Karpas-422 (cell line): Measurements from ENCODE around the gene NEK6. TPM values are rescaled to one million over a fixed set of nuclear protein-coding genes. Genes with fewer than 3 reads are reported as not detected.

Experiments
- DNase-seq: peaks from one replicate; pipeline ENCODE4 v3.0.0-alpha.2; 2015
- H2AFZ ChIP-seq: fragments of 200-600 bp; sonication (generic); 2 replicates; pipeline ENCODE4 v1.6.1; 2014; ENCODE audit warnings: antibody characterized with exemption, low read length, mixed read lengths
- H3K27ac ChIP-seq: fragments of 200-600 bp; sonication (generic); 2 replicates; pipeline ENCODE4 v1.5.1; 2014; ENCODE audit warnings: mild to moderate bottlenecking, low read length, moderate library complexity
- H3K27me3 ChIP-seq: fragments of 200-600 bp; sonication (generic); 2 replicates; pipeline ENCODE4 v1.6.1; 2014; ENCODE audit warnings: low read length, mixed read lengths
- H3K36me3 ChIP-seq: fragments of 200-600 bp; sonication (generic); 2 replicates; pipeline ENCODE4 v1.6.1; 2014; ENCODE audit warnings: low read length, mixed read lengths; ENCODE audit not compliant: insufficient read depth
- H3K4me1 ChIP-seq: fragments of 200-600 bp; sonication (generic); 2 replicates; pipeline ENCODE4 v1.6.1; 2014; ENCODE audit warnings: mild to moderate bottlenecking, low read length, mixed read lengths
- H3K4me2 ChIP-seq: fragments of 200-600 bp; sonication (generic); 2 replicates; pipeline ENCODE4 v1.6.1; 2014; ENCODE audit warnings: low read length, low read depth, mild to moderate bottlenecking; ENCODE audit not compliant: poor library complexity, severe bottlenecking
- H3K4me3 ChIP-seq: fragments of 200-600 bp; sonication (generic); 2 replicates; pipeline ENCODE4 v1.5.1; 2014; ENCODE audit warnings: mild to moderate bottlenecking, antibody characterized with exemption, low read length, mixed read lengths
- H3K79me2 ChIP-seq: fragments of 200-600 bp; sonication (generic); 2 replicates; pipeline ENCODE4 v1.6.1; 2014; ENCODE audit warnings: mild to moderate bottlenecking, low read length, mixed read lengths
- H3K9ac ChIP-seq: fragments of 200-600 bp; sonication (generic); 2 replicates; pipeline ENCODE4 v1.6.0; 2014; ENCODE audit warnings: low read length
- H3K9me2 ChIP-seq: fragments of 200-600 bp; sonication (generic), shearing (Covaris generic); replicated peaks from 2 replicates; pipeline ENCODE4 v1.6.0; 2014; ENCODE audit warnings: mild to moderate bottlenecking, low read length, moderate library complexity; ENCODE audit not compliant: insufficient read depth
- H3K9me3 ChIP-seq: fragments of 300-700, 200-600 bp; sonication (generic); 2 replicates; pipeline ENCODE4 v1.6.1; 2014; ENCODE audit warnings: low read length, mixed read lengths
- H4K20me1 ChIP-seq: fragments of 200-600 bp; sonication (generic); 2 replicates; pipeline ENCODE4 v1.6.1; 2014; ENCODE audit warnings: mild to moderate bottlenecking, antibody characterized with exemption, low read length, low read depth; ENCODE audit not compliant: insufficient read depth
- total RNA-seq: library from RNA; depleted of rRNA; stranded (reverse); fragments of >200 nt; shearing (Covaris generic); gene quantifications from 2 replicates; pipeline ENCODE4 v1.2.3, GENCODE V29; 2014; ENCODE audit warnings: low replicate concordance

NEK6 gene
- total RNA-seq, 1 experiment from 2014 or later = 77.9 TPM

- Histone ChIP-seq H3K27me3 (no peaks in the 10 kb centered on the region), H3K79me2 (peaks cover 12% of the 10 kb centered on the region), H3K36me3 (peaks cover 11% of the 10 kb centered on the region), H2AFZ (peak overlapping the region; percentile 49), H3K4me1 (peaks cover 32% of the 10 kb centered on the region), H3K4me2 (peak overlapping the region; percentile 52), H3K27ac (0 out of 2 replicates have a peak overlapping the region, but pooled peaks have one; percentile 10), H3K4me3 (peak overlapping the region; percentile 5; the same call in 1 of the 2 replicates), H3K9me3 (no peaks in the 10 kb centered on the region), H3K9me2 (no peaks in the 10 kb centered on the region), H4K20me1 (no peaks in the 10 kb centered on the region), H3K9ac (peak overlapping the region; percentile 43)
- no peak for DNase-seq
Measured at GRCh38 chr9:124254261-124254682, 3.5 kb upstream of the NEK6 start.

- H3K4me1 ChIP-seq = peaks cover 41% of the 10 kb centered on the region
- peaks cover 15% of the 10 kb centered on the region for H3K36me3 ChIP-seq
- DNase-seq = no peak
- H4K20me1 ChIP-seq = no peaks in the 10 kb centered on the region
- no peak overlapping the region for H3K4me3 ChIP-seq
- peaks cover 21% of the 10 kb centered on the region for H3K79me2 ChIP-seq
- no peaks in the 10 kb centered on the region for H3K27me3 ChIP-seq
- H3K4me2 ChIP-seq = no peak overlapping the region
- no peak overlapping the region for H3K9ac ChIP-seq
- no peak overlapping the region for H2AFZ ChIP-seq
- no peaks in the 10 kb centered on the region for H3K9me2 ChIP-seq
- no peaks in the 10 kb centered on the region for H3K9me3 ChIP-seq
- no peak overlapping the region for H3K27ac ChIP-seq
Measured at GRCh38 chr9:124255222-124255621, 2.5 kb upstream of the NEK6 start.

GRCh38 chr9:124256517-124257069 lies 1.2 kb upstream of the NEK6 start:
- no peaks in the 10 kb centered on the region for H3K27me3 ChIP-seq
- peaks cover 34% of the 10 kb centered on the region for H3K79me2 ChIP-seq
- peak overlapping the region; percentile 49; the same call in 1 of the 2 replicates for H3K27ac ChIP-seq
- H2AFZ ChIP-seq = no peak overlapping the region
- DNase-seq = peak; percentile 46
- H3K36me3 ChIP-seq = peaks cover 15% of the 10 kb centered on the region
- peak overlapping the region; percentile 67 for H3K4me2 ChIP-seq
- peaks cover 55% of the 10 kb centered on the region for H3K4me1 ChIP-seq
- H3K4me3 ChIP-seq = 0 out of 2 replicates have a peak overlapping the region, but pooled peaks have one; percentile 68
- H3K9me2 ChIP-seq = no peaks in the 10 kb centered on the region
- peak overlapping the region; percentile 69; the same call in 1 of the 2 replicates for H3K9ac ChIP-seq
- H4K20me1 ChIP-seq = no peaks in the 10 kb centered on the region
- H3K9me3 ChIP-seq = no peaks in the 10 kb centered on the region

- Histone ChIP-seq H2AFZ (no peak overlapping the region; the same call in 1 of the 2 replicates), H3K4me1 (peaks cover 61% of the 10 kb centered on the region), H3K36me3 (peaks cover 15% of the 10 kb centered on the region), H3K9me3 (no peaks in the 10 kb centered on the region), H4K20me1 (no peaks in the 10 kb centered on the region), H3K27me3 (no peaks in the 10 kb centered on the region), H3K9ac (peak overlapping the region; percentile 69), H3K27ac (peak overlapping the region; percentile 49; the same call in 1 of the 2 replicates), H3K4me2 (peak overlapping the region; percentile 67), H3K79me2 (peaks cover 41% of the 10 kb centered on the region), H3K9me2 (no peaks in the 10 kb centered on the region), H3K4me3 (peak overlapping the region; percentile 68)
- DNase-seq = peak; percentile 61
Measured at GRCh38 chr9:124257070-124257843, 492 bp upstream of the NEK6 start.

- H3K4me3 ChIP-seq = peak overlapping the region; percentile 96
- H3K9ac ChIP-seq = peak overlapping the region; percentile 99
- DNase-seq = peak; percentile 68
- no peaks in the 10 kb centered on the region for H3K27me3 ChIP-seq
- peaks cover 55% of the 10 kb centered on the region for H3K79me2 ChIP-seq
- no peak overlapping the region for H2AFZ ChIP-seq
- peak overlapping the region; percentile 99 for H3K4me2 ChIP-seq
- peak overlapping the region; percentile 99 for H3K27ac ChIP-seq
- no peaks in the 10 kb centered on the region for H3K9me3 ChIP-seq
- H3K36me3 ChIP-seq = peaks cover 15% of the 10 kb centered on the region
- H3K4me1 ChIP-seq = peaks cover 75% of the 10 kb centered on the region
- H3K9me2 ChIP-seq = no peaks in the 10 kb centered on the region
- no peaks in the 10 kb centered on the region for H4K20me1 ChIP-seq
Measured at GRCh38 chr9:124258607-124259157, 933 bp downstream of the NEK6 start.

- Histone ChIP-seq H3K4me3 (peak overlapping the region; percentile 96), H4K20me1 (no peaks in the 10 kb centered on the region), H3K9me3 (no peaks in the 10 kb centered on the region), H3K36me3 (peaks cover 15% of the 10 kb centered on the region), H2AFZ (no peak overlapping the region), H3K9me2 (no peaks in the 10 kb centered on the region), H3K4me1 (peaks cover 75% of the 10 kb centered on the region), H3K27me3 (no peaks in the 10 kb centered on the region), H3K79me2 (peaks cover 56% of the 10 kb centered on the region), H3K4me2 (peak overlapping the region; percentile 99), H3K27ac (peak overlapping the region; percentile 99), H3K9ac (peak overlapping the region; percentile 99)
- peak; percentile 78 for DNase-seq
Measured at GRCh38 chr9:124259158-124259808, 1.5 kb downstream of the NEK6 start.

- Histone ChIP-seq H3K4me1 (peaks cover 80% of the 10 kb centered on the region), H3K4me3 (peak overlapping the region; percentile 96), H3K27ac (peak overlapping the region; percentile 99), H2AFZ (no peak overlapping the region), H3K27me3 (no peaks in the 10 kb centered on the region), H3K9me2 (no peaks in the 10 kb centered on the region), H4K20me1 (no peaks in the 10 kb centered on the region), H3K4me2 (peak overlapping the region; percentile 99), H3K36me3 (peaks cover 15% of the 10 kb centered on the region), H3K79me2 (peaks cover 64% of the 10 kb centered on the region), H3K9me3 (no peaks in the 10 kb centered on the region), H3K9ac (peak overlapping the region; percentile 99)
- peak; percentile 86 for DNase-seq
Measured at GRCh38 chr9:124260769-124261603, 3.2 kb downstream of the NEK6 start.
